Measurements from ENCODE around the gene FAM234B.
A peak's percentile ranks its signal among the peaks of the same experiment; 100 is the strongest.
"Not testable (repeated sequence)": the region's sequence is repeated elsewhere in the genome, so short reads cannot be mapped to it uniquely, and the experiment has no call there.

The FAM234B gene

DNA sequence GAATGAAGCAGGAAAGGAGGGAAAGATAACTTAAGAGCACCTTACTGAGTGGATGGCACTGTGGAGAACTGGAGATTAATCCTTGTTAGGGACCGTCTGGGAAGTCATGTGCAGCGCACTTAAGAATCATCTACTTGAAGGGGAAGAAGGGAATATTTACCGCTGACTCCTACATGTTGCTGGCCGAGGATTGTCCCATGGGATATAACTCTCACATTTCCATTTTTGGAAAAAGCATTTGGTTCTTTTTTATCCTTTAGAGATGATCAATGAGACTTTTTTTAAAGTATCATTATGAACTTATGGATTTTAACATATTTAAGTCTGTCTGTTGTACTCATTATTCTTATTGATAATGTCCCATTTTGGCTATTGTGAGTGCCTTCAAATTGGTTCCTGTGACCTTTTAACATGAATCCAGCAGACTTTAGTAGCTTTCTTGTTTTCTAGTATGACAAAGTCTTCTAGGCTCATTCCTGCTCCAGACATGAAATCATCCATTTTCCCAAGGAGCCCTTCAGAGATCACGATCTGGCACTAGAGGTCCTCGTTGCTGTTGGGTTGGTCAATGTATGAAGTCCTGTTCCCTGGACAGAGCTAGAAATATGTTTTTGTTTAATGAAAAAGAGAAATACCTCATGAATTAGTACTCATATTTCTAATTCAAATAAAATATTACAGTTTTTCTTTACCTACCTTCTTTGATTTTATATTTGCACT is 20.2 kb upstream of the FAM234B start:
- peak; percentile 33 for DNase-seq

DNA sequence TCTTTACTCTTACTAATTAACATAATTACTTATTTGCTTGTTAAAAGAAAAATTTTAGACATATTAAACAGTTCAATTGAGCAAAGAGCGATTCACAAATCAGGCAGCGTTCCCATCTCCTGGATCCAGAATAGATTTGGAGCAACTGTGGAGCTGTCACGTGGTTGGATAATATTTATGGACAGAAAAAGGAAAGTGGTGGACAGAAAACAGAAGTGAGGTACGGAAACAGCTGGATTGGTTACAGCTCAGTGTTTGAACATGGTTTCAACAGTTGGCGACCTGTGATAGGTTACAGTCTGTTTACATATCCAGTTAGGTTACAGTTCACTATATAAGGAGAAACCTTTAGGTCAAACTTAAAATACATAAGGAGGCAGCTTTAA is 19.7 kb upstream of the FAM234B start:
- no peak for DNase-seq

DNA sequence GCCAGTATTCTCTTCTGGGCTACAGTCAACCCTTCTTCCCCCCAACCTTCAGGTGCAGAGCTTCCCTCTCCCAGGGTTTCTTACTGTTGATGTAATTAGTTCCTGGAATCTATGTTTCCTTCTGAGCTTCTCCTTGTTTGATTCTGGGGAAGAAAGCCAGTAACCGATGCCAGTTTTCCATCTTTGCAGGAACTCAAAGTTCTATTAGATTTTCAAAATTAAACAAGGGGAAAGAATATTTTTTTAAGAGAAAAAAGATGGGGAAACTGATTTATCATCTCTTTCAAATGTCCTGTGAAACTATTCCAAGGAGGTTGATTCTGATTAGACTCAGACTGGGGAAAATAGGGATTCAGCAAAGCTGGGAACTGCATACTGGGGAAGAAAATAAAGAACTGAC is 17.9 kb upstream of the FAM234B start:
- no peak for DNase-seq

DNA sequence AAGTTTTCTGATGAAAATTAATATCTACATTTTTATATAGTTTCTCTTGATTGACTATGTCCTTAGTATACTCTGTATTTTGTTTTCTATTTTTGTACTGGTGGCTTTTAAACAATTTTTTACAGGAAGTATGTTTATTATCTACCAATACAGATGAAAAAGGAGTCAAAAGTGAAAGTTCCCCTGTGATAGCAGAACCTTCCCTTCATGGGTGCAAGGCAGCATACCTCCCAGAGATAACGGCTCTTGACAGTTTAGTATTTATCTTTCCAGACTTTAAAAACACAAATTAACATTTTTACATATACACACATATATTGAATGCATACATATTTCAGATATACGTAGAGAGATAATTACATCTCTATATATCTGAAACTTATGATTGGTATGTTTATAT is 17.1 kb upstream of the FAM234B start:
- no peak for DNase-seq

DNA sequence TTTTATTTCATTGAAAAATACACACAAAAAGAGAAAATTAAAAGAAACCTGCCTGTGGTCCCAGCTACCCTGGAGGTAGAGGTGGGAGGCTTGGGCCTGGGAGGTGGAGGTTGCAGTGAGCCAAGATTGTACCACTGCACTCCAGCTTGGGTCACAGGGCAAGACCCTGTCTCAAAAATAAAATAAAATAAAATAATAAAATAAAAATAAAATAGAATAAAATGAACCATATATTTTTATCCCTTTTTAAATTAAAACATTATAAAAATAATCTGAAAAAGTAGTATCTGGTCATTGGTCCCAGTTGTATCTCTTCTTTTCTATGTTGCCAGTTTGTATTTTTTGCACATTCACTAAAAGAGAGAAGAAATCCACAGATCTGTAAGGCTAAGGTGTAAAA is 16.7 kb upstream of the FAM234B start:
- DNase-seq: no peak

DNA sequence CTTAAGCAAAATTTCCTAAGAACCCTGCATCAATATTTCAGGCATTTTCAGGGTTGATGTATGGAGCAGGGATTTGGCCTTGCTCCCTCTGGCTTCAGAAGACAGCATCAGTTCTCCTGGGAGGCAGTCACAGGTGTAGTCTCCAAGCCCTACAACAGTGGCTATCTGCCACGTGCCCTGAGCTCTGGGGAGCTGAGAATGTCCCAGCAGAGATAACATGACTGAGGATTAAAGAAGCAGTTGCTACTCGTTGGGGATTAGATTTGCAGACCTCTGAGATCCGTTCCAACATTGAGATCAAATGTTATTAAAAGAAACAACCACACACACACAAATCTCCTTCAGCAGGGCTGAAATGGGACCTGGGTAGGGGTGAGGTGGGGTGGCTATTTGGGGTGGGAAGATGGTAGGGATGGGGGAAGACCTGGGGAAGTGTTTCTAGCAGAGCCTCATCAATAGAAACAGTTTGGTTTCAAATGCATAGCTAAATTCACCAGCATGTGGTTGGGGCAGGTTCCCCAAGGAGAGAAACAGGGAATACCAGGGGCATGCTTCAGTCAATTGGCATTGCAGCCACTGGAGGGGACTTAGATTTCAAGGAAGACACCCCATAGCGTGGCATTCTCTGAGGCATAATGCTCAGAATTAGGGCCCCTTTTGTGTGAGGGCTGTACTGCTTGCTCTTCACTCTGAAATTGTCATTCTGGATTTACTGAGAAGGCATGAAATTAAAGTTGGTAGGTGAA is 15.2 kb upstream of the FAM234B start:
- DNase-seq: no peak

DNA sequence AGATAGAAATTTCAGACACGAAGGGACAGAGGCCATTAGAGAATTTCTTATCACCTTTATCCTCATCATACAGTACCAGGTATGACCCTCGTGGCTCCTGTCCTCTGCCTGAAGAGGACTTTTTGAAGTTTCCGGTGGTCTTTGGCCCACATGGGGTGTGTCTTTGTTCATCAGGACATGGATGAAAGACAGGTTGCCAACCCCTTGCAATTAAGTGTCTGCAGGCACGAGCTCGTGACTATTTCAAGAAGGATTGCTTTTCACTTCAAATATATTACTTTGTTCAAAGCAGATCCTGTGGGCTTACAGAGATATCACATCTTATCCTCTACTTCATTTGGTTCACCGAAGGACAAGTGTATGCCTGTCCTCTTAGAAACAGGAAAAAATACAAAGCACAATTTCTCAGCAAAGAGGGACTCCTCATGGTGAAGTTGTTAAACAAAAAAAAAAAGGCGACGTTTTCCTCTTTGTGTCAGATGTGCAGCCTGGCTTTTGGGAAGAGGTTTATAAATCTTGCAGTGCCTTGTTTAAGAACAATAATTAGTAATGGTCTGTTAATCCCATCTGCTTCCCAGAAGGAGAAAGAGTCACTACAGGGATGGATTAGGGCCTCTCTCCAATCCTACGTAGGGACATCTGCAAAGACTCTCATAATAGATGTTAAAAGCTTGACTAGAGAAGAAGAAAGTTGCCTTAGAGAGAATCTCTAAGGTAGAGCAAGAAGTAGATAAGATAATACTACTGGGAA is 13.5 kb upstream of the FAM234B start:
- DNase-seq: no peak

DNA sequence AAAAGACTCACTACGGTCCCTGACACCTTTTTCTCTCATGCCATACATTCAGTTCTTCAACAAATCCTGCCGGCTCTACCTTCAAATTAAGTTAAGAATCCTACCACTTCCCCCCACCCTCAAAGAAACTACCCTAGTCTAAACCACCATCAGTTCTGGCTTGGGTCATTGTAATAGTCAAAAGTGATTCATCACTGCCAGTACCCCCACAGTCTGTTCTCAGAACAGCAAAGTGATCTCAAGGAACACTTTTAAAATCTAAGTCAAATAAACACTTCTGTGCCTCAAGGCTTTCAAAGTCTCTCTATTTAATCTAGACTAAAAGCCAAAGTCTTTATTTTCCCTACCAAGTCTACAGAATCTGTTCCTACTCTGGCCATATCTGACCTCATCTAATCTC is 12.0 kb upstream of the FAM234B start:
- no peak for DNase-seq

DNA sequence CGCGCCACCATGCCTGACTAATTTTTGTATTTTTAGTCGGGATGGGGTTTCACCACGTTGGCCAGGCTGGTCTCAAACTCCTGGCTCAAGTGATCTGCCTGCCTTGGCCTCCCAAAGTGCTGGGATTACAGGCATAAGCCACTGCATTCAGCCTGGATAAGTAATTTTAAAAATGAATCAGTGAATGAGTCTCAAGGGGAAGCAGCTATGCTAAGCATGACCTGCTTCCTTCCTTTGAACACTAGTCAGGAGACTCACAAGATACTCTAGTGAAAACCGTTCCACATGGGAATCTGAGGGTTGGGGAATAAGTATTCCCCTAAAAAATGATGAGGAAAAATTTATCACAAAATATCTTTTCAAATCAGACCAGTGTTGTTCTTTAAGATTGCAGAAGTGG is 10.7 kb upstream of the FAM234B start:
- no peak for DNase-seq

DNA sequence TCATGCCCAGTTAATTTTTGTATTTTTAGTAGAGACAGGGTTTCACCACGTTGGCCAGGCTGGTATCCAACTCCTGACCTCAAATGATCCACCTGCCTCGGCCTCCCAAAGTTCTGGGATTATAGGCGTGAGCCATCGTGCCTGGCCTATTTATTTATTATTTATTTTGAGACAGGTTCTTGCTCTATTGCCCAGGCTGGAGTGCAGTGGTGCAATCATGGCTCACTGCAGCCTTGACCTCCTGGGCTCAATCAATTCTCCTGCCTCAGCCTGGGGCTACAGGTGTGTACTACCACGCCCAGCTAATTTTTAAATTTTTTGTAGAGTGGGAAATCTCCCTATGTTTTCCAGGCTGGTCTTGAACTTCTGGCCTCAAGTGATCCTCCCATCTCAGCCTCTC is 8.8 kb upstream of the FAM234B start:
- not testable (repeated sequence) for DNase-seq

DNA sequence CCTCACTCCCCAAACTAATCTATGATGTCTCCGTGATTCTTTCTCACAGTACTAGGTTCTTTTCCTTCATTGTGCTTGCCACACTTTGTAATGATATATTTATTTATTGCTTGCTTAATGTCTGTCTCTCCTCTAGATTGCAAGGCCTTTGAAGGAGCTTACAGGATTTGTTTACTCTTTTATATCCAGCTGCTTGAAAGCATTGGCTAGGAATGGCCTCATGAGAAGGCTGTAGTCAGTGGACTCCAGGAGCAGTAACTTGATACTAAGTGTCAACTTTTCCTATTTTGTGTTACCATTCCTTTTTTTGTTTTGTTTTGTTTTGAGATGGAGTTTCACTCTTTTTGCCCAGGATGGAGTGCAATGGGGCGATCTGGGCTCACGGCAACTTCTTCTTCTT is 7.3 kb upstream of the FAM234B start:
- no peak for DNase-seq

DNA sequence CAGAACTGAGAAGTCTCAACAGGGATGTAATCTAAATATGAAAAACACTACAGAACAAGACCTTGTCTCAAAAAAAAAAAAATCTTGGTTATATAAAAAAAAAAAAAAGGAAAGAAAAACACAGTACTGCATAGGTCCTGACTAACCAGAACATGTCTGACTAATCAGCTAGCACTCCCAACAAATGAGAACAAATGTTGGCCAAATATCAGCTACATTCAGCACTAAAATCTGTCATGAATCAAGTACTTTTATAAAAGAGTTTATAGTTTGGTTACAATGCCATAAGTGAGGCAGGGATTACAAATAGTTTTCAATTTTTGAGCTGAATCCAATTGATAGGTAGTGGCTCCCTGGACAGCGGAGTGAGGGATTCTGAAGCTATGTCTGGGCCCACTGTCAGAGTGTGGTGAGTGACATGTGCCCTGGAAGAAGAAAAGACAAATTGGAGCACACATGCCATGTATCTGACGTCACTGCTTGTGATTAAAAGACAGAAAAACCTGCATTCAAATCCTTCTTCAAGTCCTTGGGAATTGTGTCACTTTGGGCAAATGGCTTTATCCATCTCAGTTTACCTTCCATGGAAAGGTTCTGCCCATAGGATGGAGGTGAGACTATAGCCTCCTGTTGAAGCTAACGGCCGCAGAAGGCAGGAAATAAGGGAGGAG is 5.6 kb upstream of the FAM234B start:
- no peak for DNase-seq

DNA sequence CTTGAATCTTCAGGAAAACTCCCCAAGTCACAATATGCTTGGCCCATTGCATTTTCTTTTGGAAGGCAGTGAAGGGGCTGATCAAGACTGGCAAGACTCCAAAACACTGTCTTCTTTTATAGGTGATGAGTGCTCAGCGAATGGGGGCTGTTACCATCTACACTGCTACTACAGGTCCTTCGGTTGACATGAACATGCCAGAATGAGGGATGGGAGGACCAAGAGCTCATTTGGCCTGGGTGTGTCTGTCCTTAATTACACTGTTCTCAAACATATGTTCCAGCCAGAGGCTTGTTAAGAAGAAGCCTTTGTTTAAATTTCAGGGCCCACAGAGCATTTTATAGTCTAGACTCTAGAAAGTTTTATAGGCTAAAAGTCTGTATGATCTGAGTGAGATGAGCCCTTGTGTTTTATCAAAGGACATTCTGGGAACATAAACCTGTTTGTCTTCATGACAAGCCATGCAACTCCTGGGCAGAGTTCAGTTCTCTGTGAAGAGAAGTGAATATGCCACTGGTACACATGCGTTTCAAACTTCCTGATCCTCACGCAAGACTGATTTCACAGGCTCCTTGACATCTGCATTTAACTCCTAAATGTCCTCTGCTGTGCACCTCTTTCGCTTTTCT is 4.7 kb upstream of the FAM234B start:
- DNase-seq: no peak

DNA sequence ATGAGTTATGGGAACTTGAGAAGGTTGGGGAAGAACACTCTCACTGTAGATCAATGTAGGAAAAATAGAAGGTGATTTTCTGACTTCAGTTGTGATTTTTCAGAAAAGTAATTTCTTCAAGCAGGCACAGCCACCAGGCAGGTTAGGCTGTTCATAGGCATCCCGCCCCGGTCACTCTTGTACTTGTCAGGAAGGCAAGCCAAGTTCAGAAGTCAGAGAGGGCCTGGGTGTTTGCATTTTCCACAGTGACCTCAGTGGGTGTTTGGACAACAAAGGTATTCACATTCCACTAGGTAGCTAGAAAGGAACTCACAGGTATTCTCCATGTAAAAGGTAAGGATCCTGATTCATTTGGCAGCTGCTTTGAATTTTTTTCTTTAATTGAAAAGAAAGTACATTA is 3.0 kb upstream of the FAM234B start:
- DNase-seq: no peak

DNA sequence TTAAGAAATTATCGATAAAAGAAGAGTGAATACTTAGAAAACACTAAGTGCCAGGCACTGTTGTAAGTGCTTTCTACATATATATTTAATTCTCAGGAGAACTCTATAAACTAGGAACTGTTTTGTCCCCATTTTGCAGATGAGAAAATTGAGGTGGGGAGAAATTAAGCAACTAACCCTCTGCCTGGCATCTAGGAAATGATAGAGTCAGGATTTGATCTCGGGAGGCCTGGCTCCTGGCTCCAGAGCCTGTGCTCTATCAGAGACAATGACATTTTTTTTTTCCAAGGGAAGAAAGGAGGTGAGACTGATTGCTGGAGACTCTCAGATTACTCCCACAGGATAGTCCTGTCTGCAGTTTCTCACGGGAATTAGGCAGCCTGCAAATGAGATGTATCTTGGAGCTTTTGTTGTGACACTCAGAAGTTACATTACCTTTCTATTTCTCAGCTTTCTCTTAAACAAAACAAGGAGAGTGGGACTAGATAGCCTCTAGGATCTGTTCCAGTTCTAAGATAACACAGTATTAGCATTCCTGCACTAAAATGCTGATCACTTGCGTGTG is 1.4 kb upstream of the FAM234B start:
- no peak for DNase-seq

DNA sequence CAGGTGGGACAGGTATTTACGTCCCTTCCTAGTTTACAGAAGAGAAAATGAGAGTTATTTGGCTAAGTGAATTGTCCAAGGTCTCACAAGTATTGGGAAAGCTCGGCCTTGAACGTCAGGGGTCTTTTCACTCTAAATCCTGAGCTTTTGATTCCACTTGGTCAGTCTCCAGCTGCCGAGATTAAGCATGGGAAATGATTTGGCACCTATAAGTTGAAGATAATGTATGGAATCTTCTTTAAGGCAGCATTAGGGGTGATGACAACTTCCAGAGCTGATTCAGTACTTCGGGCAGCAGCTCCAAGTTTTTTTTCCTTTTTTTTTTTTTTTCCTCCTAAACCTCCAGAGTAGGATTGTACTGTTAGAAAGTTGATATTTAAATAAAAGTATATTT is 722 bp downstream of the FAM234B start:
- DNase-seq: no peak

DNA sequence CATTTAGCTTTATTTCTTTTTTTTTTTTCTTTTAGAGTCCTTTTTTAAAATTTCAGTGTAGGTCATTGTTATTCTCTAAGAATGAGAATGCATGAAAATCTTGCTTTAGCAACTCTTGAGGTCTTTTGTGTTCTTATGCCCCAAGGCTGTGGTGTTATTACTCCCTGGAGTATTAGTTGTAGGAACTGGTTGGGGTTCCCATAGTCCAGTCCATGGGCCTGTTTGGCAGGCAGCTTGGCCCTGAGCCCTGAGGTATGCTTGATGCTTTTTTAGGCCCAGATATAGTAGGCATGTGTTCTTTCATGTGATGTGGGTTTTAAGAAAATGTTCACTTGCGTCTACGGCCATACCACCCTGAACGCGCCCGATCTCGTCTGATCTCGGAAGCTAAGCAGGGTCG is 1.6 kb downstream of the FAM234B start:
- no peak for DNase-seq

DNA sequence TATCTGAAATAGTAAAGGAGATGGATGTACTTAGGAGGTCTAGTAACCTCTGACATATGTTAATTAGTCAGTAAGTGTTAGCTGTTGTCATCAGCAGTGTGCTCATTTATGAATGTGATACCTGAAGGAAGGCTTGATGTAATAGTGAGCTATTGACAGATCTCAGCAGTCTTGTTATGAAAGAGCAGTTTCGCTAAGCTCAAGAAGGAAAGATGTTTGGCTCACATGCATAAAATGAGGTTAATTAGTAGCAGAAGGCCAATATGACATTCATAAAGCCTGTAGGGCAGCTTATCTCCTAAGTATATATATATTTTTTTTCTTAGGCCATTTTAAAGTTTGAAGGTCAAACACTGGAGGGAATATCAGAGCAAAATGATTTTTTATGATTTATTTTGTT is 2.8 kb downstream of the FAM234B start:
- DNase-seq: no peak

DNA sequence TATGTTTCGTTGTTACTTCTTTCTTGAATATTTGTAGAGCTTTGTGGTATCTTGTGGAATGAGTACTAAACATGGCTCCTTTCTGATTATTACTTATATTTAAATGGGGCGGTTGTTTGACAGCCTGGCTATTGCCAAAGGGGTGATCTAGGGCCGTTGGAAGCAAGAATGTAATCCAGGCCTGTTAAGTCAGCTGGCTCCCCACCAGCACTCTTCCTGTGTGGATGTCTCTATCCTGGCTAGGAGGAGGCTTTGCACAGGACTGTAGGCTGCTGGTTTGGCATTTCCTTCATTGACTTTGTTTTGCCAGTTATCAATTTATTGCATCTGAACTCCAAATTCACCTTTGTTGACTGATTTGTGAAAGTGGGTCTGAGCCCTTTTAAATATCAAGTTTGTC is 5.6 kb downstream of the FAM234B start:
- DNase-seq: no peak

DNA sequence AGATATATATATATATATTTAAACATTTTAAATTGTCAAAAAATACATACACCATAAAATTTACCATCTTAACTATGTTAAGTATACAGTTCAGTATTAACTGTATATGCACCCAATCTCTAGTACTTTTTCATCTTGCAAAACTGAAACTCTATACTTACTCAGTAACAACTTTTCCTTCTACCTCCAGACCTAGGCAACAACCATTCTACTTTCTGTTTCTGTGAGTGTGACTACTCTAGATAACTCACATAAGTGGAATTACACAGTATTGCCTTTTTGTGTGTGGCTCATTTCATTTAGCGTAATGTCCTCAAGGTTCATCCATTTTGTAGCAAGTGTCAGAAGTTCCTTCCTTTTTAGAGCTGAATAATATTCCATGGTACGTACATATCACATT is 8.2 kb downstream of the FAM234B start:
- no peak for DNase-seq

DNA sequence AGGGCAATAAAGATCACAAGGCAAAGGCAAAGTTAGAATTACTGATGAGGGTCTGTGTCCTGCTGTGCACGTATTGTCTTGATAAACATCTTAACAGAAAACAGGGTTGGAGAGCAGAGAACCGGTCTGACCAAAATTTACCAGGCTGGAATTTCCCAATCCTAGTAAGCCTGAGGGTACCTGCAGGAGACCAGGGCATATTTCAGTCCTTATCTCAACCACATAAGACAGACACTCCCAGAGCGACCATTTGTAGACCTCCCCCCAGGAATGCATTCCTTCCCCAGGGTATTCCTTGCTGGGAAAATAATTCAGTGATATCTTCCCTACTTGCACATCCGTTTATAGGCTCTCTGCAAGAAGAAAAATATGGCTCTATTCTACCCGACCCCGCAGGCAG is 9.4 kb downstream of the FAM234B start:
- DNase-seq: not testable (repeated sequence)

DNA sequence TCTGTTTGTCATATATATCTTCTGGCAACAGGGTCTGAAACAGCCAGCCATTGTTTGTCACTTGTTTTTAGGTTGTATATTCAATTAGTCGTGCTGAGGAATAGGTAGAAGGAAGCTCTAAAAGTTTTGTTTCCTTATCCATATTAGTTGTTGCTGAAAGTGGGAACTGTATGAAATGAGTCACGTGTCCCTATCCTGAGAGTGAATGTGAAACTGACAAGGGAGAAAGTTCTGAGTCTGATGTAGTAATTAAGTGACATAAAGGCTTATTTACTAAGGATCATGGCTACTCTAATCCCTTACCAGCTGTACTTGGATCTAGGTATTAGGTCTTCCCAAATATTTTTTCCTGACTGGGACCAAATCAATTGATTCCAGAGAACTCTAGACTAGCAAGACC is 16.4 kb downstream of the FAM234B start:
- no peak for DNase-seq

DNA sequence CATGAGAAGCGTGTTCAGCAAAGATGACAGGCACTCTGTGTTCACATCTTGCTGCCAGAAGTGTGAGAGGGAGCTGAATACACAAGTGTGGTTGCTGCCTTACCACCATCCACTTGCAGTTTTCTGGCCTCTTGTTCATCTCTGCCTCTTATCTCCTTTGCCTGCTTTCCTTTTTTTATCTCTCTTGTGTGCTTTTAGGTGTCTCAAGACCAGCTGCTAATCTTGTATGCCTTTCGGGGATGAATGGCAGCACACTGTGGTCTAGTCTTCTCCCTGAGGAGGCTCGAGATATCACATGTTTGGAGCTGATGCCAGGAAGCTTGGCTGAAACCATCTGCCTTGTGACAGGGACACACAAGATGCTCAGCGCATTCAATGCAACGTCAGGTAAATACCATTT is 17.2 kb downstream of the FAM234B start:
- DNase-seq: no peak

All from RPMI8226 (cell line).